BLaER1 (cell line): ENCODE results near the gene ERICH2.

ENCODE experiments used
- H3K27ac ChIP-seq: shearing (Covaris generic); formaldehyde crosslinking; 2 replicates; pipeline ENCODE4 v1.8.1; 2022
- H3K27me3 ChIP-seq: shearing (Covaris generic); formaldehyde crosslinking; 2 replicates; pipeline ENCODE4 v1.8.1; 2022
- H3K36me3 ChIP-seq: shearing (Covaris generic); formaldehyde crosslinking; 2 replicates; pipeline ENCODE4 v1.8.1; 2022
- H3K4me1 ChIP-seq: shearing (Covaris generic); formaldehyde crosslinking; 2 replicates; pipeline ENCODE4 v1.8.1; 2022
- H3K4me2 ChIP-seq: shearing (Covaris generic); formaldehyde crosslinking; 2 replicates; pipeline ENCODE4 v1.8.1; 2022
- H3K4me3 ChIP-seq: shearing (Covaris generic); formaldehyde crosslinking; 2 replicates; pipeline ENCODE4 v1.8.1; 2022
- H3K9ac ChIP-seq: shearing (Covaris generic); formaldehyde crosslinking; 2 replicates; pipeline ENCODE4 v1.8.1; 2022
- H3K9me3 ChIP-seq: shearing (Covaris generic); formaldehyde crosslinking; 2 replicates; pipeline ENCODE4 v1.8.1; 2022
- H4K20me1 ChIP-seq: shearing (Covaris generic); formaldehyde crosslinking; 2 replicates; pipeline ENCODE4 v1.8.1; 2022
- Cebpa-rat ChIP-seq: shearing (Covaris generic); IDR thresholded peaks from 2 replicates; pipeline ENCODE4 v1.8.1; 2022

ERICH2 gene

GRCh38 chr2:170782673-170783072, 12.5 kb downstream of the ERICH2 start:
- H3K4me3 ChIP-seq, result no peak overlapping the region
- H4K20me1 ChIP-seq, result no peaks in the 10 kb centered on the region
- H3K27me3 ChIP-seq, result no peaks in the 10 kb centered on the region
- H3K27ac ChIP-seq, result no peak overlapping the region
- H3K36me3 ChIP-seq, result no peaks in the 10 kb centered on the region
- no peak for TF ChIP-seq Cebpa-rat
- H3K9me3 ChIP-seq, result no peaks in the 10 kb centered on the region
- no peaks in the 10 kb centered on the region for H3K4me1 ChIP-seq
- no peak overlapping the region for H3K4me2 ChIP-seq
- H3K9ac ChIP-seq, result no peak overlapping the region

GRCh38 chr2:170783549-170783948, 13.4 kb downstream of the ERICH2 start:
- no peaks in the 10 kb centered on the region for H3K9me3 ChIP-seq
- no peak overlapping the region for H3K9ac ChIP-seq
- no peak overlapping the region for H3K27ac ChIP-seq
- no peaks in the 10 kb centered on the region for H3K36me3 ChIP-seq
- no peak for TF ChIP-seq Cebpa-rat
- no peaks in the 10 kb centered on the region for H3K27me3 ChIP-seq
- no peak overlapping the region for H3K4me2 ChIP-seq
- H4K20me1 ChIP-seq, result no peaks in the 10 kb centered on the region
- no peak overlapping the region for H3K4me3 ChIP-seq
- no peaks in the 10 kb centered on the region for H3K4me1 ChIP-seq

GRCh38 chr2:170798996-170799395, 28.8 kb downstream of the ERICH2 start:
- Histone ChIP-seq H3K4me3 (no peak overlapping the region), H3K4me1 (peaks cover 9% of the 10 kb centered on the region; the same call in 1 of the 2 replicates), H3K9ac (no peak overlapping the region), H4K20me1 (no peaks in the 10 kb centered on the region), H3K27ac (no peak overlapping the region), H3K4me2 (no peak overlapping the region), H3K9me3 (no peaks in the 10 kb centered on the region), H3K36me3 (no peaks in the 10 kb centered on the region), H3K27me3 (no peaks in the 10 kb centered on the region)
- TF ChIP-seq Cebpa-rat, result no peak

- Histone ChIP-seq H3K4me1 (no peaks in the 10 kb centered on the region), H3K9ac (no peak overlapping the region), H3K27me3 (no peaks in the 10 kb centered on the region), H4K20me1 (no peaks in the 10 kb centered on the region), H3K36me3 (no peaks in the 10 kb centered on the region), H3K4me3 (no peak overlapping the region), H3K27ac (no peak overlapping the region), H3K4me2 (no peak overlapping the region), H3K9me3 (no peaks in the 10 kb centered on the region)
- TF ChIP-seq Cebpa-rat, result no peak
Measured at GRCh38 chr2:170806548-170806947, 36.4 kb downstream of the ERICH2 start.

- Histone ChIP-seq H3K4me3 (no peak overlapping the region), H3K36me3 (no peaks in the 10 kb centered on the region), H3K27ac (no peak overlapping the region), H3K4me2 (no peak overlapping the region), H3K9ac (no peak overlapping the region), H4K20me1 (peaks cover 38% of the 10 kb centered on the region), H3K9me3 (peaks cover 7% of the 10 kb centered on the region; the same call in 1 of the 2 replicates), H3K4me1 (peaks cover 18% of the 10 kb centered on the region), H3K27me3 (peaks cover 52% of the 10 kb centered on the region)
- TF ChIP-seq Cebpa-rat, result no peak
Measured at GRCh38 chr2:170812710-170813600, 42.8 kb downstream of the ERICH2 start.

- Histone ChIP-seq H3K36me3 (no peaks in the 10 kb centered on the region), H3K27me3 (peaks cover 61% of the 10 kb centered on the region), H3K9me3 (peaks cover 15% of the 10 kb centered on the region), H3K4me2 (no peak overlapping the region), H3K9ac (no peak overlapping the region), H3K4me1 (peaks cover 18% of the 10 kb centered on the region), H3K4me3 (no peak overlapping the region), H3K27ac (no peak overlapping the region), H4K20me1 (peaks cover 45% of the 10 kb centered on the region)
- TF ChIP-seq Cebpa-rat, result no peak
Measured at GRCh38 chr2:170813611-170814532, 43.7 kb downstream of the ERICH2 start.

- H3K27me3 ChIP-seq, result peaks cover 70% of the 10 kb centered on the region
- H3K27ac ChIP-seq, result no peak overlapping the region
- no peak for TF ChIP-seq Cebpa-rat
- peaks cover 20% of the 10 kb centered on the region for H3K9me3 ChIP-seq
- no peak overlapping the region for H3K4me2 ChIP-seq
- no peaks in the 10 kb centered on the region for H3K36me3 ChIP-seq
- H3K4me1 ChIP-seq, result peaks cover 18% of the 10 kb centered on the region
- no peak overlapping the region for H3K9ac ChIP-seq
- H3K4me3 ChIP-seq, result no peak overlapping the region
- H4K20me1 ChIP-seq, result peaks cover 52% of the 10 kb centered on the region
Measured at GRCh38 chr2:170814533-170815230, 44.5 kb downstream of the ERICH2 start.

- peaks cover 58% of the 10 kb centered on the region for H4K20me1 ChIP-seq
- peak overlapping the region; percentile 98 for H3K4me2 ChIP-seq
- peaks cover 18% of the 10 kb centered on the region for H3K4me1 ChIP-seq
- no peaks in the 10 kb centered on the region for H3K36me3 ChIP-seq
- H3K9ac ChIP-seq, result no peak overlapping the region
- TF ChIP-seq Cebpa-rat, result no peak
- H3K9me3 ChIP-seq, result peaks cover 26% of the 10 kb centered on the region
- H3K4me3 ChIP-seq, result peak overlapping the region; percentile 67
- H3K27ac ChIP-seq, result no peak overlapping the region
- H3K27me3 ChIP-seq, result peaks cover 76% of the 10 kb centered on the region
Measured at GRCh38 chr2:170815311-170815710, 45.1 kb downstream of the ERICH2 start.

- H3K36me3 ChIP-seq, result no peaks in the 10 kb centered on the region
- H3K9me3 ChIP-seq, result peaks cover 30% of the 10 kb centered on the region
- H4K20me1 ChIP-seq, result peaks cover 64% of the 10 kb centered on the region
- TF ChIP-seq Cebpa-rat, result no peak
- no peak overlapping the region for H3K27ac ChIP-seq
- H3K4me1 ChIP-seq, result peaks cover 25% of the 10 kb centered on the region
- peak overlapping the region; percentile 98 for H3K4me2 ChIP-seq
- H3K27me3 ChIP-seq, result peaks cover 82% of the 10 kb centered on the region
- no peak overlapping the region for H3K9ac ChIP-seq
- H3K4me3 ChIP-seq, result peak overlapping the region; percentile 67
Measured at GRCh38 chr2:170815746-170816503, 45.7 kb downstream of the ERICH2 start.
